GM18951 (cell line): ENCODE measurements around the gene NRG3.

Experiments
- POLR2A ChIP-seq: IDR thresholded peaks from 4 replicates; pipeline ENCODE4 v1.6.1; 2011; ENCODE audit warnings: mild to moderate bottlenecking; ENCODE audit not compliant: insufficient read length, insufficient read depth; ENCODE audit errors: extremely low read depth
- in situ Hi-C: fragments of 300-500 bp; cut with MboI; formaldehyde crosslinking; loops from one replicate; pipeline ENCODE4 v1.12.0; 2022; ENCODE audit warnings: low sequenced_read_pairs, mixed read lengths, inconsistent platforms; ENCODE audit not compliant: unreplicated experiment

The NRG3 gene

DNA sequence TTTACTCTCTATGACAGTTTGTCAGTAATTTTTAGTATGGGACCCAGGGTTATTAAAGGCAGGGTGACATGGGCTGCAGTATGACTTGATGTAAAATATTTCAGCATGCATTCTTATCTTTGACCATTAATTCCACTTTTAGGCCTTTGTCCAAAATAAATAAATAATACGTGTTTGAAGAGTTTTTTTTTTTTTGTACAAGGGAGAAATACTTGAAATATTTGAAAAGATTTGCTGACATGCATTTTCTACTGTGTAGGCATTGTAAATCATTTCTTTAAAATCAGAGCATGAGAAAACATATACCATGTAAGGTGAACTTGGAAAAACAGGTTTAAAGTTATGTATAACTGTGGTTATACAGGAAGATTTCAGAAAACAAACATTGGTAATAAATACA is 23.5 kb downstream of the NRG3 start:
- TF ChIP-seq POLR2A = no peak
- in situ Hi-C loops = no loop called here

DNA sequence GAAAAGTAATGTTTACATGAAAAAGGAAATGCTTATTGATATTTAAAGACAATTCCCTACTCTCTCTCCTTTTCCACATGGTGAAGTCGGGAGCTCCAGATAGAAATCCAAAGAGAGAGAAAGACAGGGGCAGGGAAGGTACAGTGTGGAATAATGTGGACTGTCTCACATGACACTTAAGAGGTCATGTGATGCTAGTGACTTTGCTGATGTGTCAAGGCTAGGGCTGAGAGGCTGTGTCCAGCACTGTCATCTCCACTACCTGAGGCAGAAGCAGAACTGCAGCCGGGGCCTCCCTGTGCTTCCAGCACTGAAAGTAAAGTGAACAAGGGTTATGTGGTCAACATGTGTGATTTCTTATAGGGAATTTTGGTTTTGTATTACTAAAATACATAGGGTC is 26.0 kb downstream of the NRG3 start:
- in situ Hi-C loops = no loop called here

DNA sequence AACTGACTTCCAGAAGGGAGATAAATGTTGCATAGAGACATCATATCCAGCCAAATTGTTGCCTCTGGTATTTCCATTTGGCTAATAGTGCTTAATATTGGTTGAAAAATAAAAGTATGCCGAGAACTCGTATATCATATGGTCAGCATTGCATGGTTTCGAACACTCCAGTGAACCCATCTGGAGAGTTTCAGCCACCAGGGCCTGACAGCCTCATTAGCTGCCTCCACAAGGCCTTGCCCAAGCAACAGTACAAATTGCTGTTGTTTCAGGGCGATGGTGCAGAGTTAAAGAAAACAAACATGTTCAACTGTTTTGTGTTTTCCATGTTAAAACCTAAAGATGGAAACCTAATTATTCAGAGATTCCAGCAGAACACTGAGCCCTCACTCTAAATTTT is 28.5 kb downstream of the NRG3 start:
- TF ChIP-seq POLR2A = no peak
- in situ Hi-C loops = no loop called here

More for the DNA sequence above, 26.0 kb downstream of the NRG3 start:
- TF ChIP-seq POLR2A = no peak

DNA sequence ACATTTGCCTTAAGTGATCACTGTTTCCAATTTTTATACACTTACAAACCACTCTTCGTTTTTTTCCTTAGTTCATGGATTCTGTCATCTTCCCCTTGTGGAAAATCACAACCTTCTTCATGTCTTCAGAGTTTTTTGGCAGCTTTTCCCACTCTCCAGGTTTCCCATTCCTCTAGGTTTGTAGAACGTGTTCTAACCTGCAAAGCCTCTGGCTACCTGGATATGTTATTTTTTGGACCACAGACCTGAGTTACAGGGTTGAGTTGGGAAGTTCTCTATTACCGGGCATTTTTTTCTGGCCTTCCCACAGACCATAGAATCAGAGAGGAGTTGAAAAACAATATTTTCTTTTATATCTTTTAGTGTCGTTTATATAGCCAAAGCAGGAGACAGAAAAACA is 30.2 kb downstream of the NRG3 start:
- in situ Hi-C loops = no loop called here
- TF ChIP-seq POLR2A = no peak

DNA sequence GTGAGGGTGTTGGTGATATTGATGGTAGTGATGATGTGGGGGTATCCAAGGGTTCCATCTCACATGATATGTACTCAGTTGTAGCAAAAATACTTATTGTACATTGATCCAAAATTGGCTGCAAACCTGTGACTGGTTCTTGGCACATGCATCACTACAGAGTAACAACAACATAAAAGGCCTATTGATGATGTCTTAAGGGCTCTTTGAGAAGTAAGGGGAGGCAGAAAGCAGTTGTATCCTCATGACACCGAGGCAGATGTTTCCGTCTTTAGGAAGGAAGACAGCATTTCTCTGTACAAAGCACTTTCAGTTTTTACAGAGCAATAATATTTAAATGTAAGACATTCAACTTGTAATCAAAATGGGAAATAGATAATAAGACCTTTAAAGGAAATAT is 34.5 kb downstream of the NRG3 start:
- TF ChIP-seq POLR2A = no peak
- in situ Hi-C loops = no loop called here

DNA sequence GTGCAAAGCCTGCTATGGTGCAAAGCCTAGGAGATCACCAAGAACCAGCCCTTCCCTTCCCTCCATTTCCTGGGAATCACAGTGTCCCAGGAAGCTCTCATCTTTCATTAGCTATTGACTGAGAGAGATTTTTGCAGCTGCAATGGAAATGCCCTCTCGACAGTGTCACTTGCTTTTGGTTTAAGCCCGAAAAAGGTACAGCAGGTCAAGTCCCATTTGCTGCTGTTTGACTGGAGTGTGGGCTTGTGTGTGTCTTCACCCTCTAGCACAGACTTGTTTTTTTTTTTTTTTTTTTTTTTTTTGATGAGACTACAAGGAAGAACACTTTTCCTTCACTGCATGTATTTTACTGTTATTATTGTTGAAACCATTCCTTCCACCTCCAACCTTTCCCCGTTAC is 36.3 kb downstream of the NRG3 start:
- TF ChIP-seq POLR2A = no peak
- in situ Hi-C loops = no loop called here

DNA sequence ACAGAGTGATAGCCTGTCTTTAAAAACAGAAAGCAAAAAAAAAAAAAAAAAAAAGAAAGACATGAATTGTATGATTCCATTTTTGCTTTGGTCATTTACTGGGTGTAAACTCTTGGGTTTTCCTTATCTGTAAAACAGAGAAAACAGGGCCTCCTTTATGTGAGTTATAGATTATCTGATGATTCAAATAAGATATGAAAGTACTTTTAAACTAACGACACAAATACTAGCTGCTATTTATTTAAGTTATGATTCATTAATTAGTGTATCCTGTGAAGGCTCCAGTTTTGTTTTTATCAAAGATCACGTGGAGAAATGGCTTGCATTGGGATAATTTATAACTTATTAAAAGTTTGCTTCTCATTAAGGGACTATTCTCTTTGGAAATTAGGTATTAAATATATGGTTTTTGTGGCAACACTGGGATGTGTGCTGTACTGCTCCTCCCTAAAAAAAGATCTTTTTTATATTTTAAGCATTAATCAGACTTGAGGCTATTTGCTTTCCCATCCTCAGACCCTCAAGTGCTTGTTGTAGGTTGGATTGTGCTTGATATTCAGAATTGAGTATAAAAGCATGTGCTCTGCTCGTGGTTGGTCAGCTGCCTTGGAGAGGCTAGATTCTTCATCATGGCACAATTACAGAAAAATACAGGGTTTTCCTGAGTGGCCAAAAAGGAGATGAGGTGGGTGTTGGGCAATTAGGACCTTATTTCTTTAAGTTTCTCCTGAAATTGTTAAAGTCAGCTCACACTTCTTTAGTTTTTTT is 39.9 kb downstream of the NRG3 start:
- TF ChIP-seq POLR2A = no peak
- in situ Hi-C loops = no loop called here

DNA sequence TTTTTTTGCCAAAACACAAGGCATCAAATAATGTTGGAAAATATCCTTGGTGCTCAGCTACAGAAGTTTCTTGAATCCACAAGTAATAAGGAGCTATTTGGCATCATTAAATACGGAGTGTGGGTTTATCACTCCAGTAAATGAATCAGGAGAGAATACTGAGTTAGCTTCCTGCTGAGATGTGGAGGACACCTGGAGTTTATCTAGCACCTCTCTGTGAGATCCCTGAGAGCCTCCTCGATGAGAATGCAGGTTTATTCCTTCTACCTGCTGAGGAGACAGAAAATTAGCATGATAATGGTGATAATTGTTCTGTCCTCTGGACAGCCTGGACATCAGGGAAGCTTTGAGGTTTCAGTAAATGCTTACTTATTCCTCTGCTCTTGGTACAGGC is 40.5 kb downstream of the NRG3 start:
- no peak for TF ChIP-seq POLR2A
- in situ Hi-C loops = no loop called here

DNA sequence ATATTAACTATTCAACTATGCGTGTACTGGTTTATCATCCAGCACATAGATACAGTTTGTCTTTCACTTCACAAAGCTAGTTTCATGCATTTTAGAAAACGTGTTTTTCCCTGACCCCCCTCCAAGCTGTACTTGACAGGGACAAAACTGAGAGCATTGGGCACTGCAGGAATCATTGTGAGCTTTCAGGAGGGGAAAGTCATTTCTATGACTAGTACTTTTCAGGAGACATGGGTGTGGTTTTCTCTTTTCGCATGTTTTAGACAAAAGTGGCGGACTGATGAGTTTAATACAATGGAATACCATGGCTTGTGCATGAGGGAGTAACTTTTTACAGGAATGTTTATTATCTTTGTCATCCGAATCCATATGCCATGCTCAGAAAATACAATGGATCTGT is 42.7 kb downstream of the NRG3 start:
- in situ Hi-C loops = no loop called here
- TF ChIP-seq POLR2A = no peak

DNA sequence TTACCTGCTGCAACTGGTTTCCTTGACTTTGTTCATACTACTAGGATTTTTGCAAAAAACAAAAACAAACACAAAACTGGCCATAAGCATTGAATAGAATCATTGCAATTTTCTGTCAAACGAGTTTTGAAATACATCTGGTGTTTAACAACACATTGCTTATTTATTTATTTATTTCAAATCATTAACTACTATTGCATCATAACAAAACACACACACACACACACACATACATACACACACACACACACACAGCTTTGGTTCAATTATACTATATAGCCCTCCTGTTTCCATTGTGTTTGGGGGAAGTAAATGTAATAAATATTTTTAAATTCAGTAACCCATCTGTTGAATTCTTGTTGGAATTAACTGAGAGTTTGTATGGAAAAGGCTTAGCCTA is 43.8 kb downstream of the NRG3 start:
- in situ Hi-C loops = no loop called here
- TF ChIP-seq POLR2A = no peak

DNA sequence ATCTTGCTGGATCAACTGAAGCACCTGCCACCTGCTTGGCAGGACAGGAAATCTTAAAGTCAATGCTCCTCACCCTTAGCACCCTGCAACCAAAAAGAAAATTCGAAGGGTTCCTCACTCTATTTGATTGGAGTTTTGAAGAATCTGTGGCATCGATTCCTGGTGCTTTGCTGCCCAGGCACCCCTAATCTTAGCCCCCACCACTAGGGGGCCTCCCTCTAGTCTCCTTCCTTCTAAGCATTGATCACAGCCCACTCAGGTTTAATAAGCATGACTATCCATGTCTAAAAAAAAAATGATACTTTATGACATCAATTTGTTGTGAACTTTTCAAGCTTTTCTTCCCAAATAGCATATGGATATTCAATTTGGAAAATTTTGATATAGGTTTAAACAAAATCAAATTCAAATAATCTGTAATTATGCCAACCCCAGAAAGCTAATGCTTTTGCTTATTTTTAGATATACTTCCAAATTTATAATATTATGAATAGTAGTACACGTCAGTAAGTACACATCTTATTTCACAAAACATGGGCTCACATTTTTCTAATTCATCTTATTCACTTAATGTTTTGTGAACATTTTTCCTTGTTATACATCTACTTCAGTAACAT is 45.3 kb downstream of the NRG3 start:
- TF ChIP-seq POLR2A = no peak
- in situ Hi-C loops = no loop called here

DNA sequence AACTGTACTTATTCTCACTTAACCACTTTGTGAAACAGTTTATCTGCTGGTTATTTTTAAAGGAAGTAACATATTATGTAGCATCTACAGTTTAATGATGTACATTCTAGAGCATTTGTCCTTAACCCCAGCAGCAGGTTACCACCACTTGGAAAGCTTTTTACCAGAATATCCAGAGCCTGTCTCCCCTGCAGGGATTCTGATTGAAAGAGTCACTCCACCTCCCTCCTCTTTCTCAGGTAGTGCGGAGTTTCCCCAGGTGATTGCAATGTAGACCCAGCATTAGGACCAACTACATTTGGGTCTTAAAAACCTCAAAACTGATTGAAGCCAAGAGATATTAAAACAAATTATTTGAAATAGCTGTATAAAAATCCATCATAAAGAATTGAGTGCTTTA is 53.1 kb downstream of the NRG3 start:
- TF ChIP-seq POLR2A = no peak
- in situ Hi-C loops = no loop called here

DNA sequence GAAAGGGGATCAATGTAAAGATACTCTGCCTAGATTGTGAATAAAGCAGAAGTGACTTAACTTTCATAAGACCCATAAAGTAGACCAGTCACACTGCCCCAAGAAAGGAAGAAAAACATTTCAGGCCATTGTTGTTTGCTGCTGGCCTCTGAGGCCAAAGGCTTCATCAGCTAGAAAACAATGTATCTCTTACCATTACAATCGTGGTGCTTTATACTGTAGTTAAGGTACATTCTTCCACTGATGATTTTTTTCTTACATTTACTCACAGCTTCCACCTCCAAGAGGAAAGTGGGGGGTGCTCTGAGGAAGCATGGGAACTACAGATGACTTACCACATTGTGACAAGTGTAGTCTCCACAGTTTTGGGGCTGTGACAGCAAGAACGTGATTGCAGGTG is 68.6 kb downstream of the NRG3 start:
- in situ Hi-C loops = no loop called here
- no peak for TF ChIP-seq POLR2A

DNA sequence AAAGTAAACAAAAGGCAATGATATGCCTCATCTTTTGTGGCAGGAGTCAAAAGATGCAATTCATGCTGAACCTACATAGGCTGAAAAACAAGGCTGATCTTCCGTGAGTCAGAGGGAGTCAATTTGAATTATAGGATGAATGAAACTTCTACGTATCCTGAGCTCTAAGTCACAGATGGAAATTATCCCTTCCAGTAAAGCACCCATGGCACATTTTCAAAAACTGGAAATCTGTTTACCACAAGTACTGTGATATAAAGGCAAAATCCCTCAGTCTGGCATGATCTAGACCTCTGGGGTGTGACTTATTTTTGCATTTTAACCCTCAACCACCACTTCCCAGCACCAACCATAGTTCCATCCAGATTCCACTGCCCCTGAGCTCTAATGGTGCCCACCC is 69.6 kb downstream of the NRG3 start:
- no peak for TF ChIP-seq POLR2A
- in situ Hi-C loops = no loop called here
